Esophagus (tissue), 2 donors: ENCODE data around the gene EHBP1. TPM values are rescaled to one million over a fixed set of nuclear protein-coding genes. Genes with fewer than 3 reads are reported as not detected.
"Not testable (repeated sequence)": the region's sequence is repeated elsewhere in the genome, so short reads cannot be mapped to it uniquely, and the experiment has no call there.

ENCODE experiments used
- H3K27ac ChIP-seq, 2 donors: one replicate each; pipeline ENCODE4 v1.5.1; 2013; ENCODE audit warnings: low read depth in 2 of 2, mild to moderate bottlenecking in 2 of 2, inconsistent platforms in 1 of 2, low read length in 1 of 2, moderate library complexity in 1 of 2
- H3K27me3 ChIP-seq, 2 donors: one replicate each; pipeline ENCODE4 v1.6.1; 2013; ENCODE audit warnings: low read length in 2 of 2, control low read depth in 1 of 2, mild to moderate bottlenecking in 1 of 2; ENCODE audit not compliant: insufficient read depth in 2 of 2, control insufficient read depth in 1 of 2
- H3K36me3 ChIP-seq, 2 donors: one replicate each; pipeline ENCODE4 v1.6.1; 2013; ENCODE audit warnings: low read length in 1 of 2; ENCODE audit not compliant: control insufficient read depth in 2 of 2, insufficient read depth in 2 of 2
- H3K4me1 ChIP-seq, 2 donors: one replicate each; pipeline ENCODE4 v1.6.1; 2013; ENCODE audit warnings: low read length in 1 of 2; ENCODE audit not compliant: control insufficient read depth in 2 of 2, insufficient read depth in 2 of 2
- H3K4me3 ChIP-seq, 2 donors: one replicate each; pipeline ENCODE4 v1.5.1; 2013; ENCODE audit warnings: low read length in 2 of 2, mild to moderate bottlenecking in 2 of 2, low read depth in 1 of 2, moderate library complexity in 1 of 2
- H3K9me3 ChIP-seq, 2 donors: one replicate each; pipeline ENCODE4 v1.6.1; 2013; ENCODE audit warnings: mild to moderate bottlenecking in 2 of 2, low read depth in 1 of 2, low read length in 1 of 2, moderate library complexity in 1 of 2; ENCODE audit not compliant: control insufficient read depth in 2 of 2, insufficient read depth in 1 of 2
- WGBS, 2 donors: extraction: QIAGEN DNeasy Blood & Tissue Kit; methylation state at CpG; one replicate each; pipeline ENCODE4 v1.1.7; 2013; 5-methylcytosine and 5-hydroxymethylcytosine counted together
- polyA plus RNA-seq, 2 donors: library from polyadenylated mRNA; stranded (reverse); fragments of 200-250 nt; gene quantifications; one replicate each; pipeline ENCODE4 v1.2.3, GENCODE V29; 2013
- donor health status: healthy with polysubstance abuse.
- donor health status: Bipolar disorder and iron deficiency.

The EHBP1 gene
- polyA plus RNA-seq, 2 donors, result 14.1 to 28.9 TPM

DNA sequence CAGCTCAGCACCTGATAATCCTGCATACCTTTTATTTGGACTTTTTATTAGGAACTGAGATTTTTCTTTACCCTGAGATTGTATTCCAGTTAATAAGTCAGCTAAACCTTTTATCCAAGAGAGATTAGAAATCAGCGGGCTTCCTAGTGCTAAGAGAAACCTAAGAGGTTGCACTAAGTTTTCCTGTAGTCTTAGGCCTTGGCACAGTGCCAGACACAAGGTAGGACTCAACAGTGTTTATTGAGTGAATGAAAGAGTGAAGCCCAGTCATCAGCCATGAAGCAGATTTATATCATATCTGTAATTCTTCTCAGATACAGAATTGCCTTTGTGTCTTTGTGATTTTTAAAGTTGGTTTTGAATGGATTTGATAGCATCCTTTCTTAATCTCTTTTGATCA is 358.7 kb downstream of the EHBP1 start:
- Histone ChIP-seq H3K36me3 (no peaks in the 10 kb centered on the region), H3K27ac (no peak overlapping the region), H3K9me3 (peaks cover 0 to 5% of the 10 kb centered on the region in 2 donors), H3K4me3 (no peak overlapping the region), H3K27me3 (peaks cover 0 to 9% of the 10 kb centered on the region in 2 donors), H3K4me1 (peaks cover 2 to 3% of the 10 kb centered on the region in 2 donors)
- 51 to 54% methylated on average over 1 of the region's 1 CpG for WGBS, 2 donors

DNA sequence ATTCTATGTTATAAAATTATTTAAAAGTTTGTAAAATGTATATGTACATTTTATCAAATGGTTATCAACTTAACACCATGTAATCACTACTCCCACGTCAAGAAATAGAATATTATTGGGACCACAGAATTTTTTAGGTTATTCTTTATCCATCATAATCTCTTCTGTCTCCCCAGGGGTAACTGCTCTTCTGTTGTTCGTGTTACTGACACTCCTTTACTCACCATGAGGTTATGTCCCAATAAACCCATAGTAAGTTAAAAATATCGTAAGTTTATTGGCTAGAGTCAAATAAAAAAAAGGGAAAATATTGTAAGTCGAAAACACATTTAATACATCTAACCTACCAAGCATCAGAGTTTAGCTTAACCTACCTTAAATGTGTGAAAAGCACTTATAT is 359.1 kb downstream of the EHBP1 start:
- WGBS, 2 donors, result 72 to 74% methylated on average over 4 of the region's 4 CpGs
- peaks cover 0 to 4% of the 10 kb centered on the region in 2 donors for H3K27me3 ChIP-seq
- no peak overlapping the region for H3K4me3 ChIP-seq
- H3K9me3 ChIP-seq, result no peaks in the 10 kb centered on the region
- H3K4me1 ChIP-seq, result no peaks in the 10 kb centered on the region
- H3K27ac ChIP-seq, result no peak overlapping the region
- H3K36me3 ChIP-seq, result no peaks in the 10 kb centered on the region

DNA sequence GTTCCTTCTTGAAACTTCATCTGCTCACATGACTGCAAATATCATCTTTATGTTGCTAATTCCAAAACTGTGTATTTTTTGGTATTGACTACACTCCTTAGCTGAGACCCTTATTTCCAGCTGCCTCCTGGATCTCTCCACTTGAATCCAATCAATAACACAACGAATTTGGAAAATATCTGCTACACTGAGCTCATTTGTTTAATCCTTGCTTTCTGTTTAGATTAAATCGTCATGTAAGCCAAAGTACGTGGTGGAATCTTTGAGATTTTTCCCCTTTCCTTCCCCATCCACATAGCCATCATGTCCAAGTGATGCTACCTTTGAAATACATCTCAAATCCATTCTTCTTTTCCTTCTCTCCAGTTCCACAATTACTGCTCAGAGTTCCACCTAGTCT is 360.8 kb downstream of the EHBP1 start:
- no peaks in the 10 kb centered on the region for H3K9me3 ChIP-seq
- WGBS, 2 donors, result 54 to 57% methylated on average over 3 of the region's 3 CpGs
- H3K4me1 ChIP-seq, result no peaks in the 10 kb centered on the region
- H3K27ac ChIP-seq, result no peak overlapping the region
- no peak overlapping the region for H3K4me3 ChIP-seq
- H3K27me3 ChIP-seq, result peaks cover 0 to 2% of the 10 kb centered on the region in 2 donors
- no peaks in the 10 kb centered on the region for H3K36me3 ChIP-seq

DNA sequence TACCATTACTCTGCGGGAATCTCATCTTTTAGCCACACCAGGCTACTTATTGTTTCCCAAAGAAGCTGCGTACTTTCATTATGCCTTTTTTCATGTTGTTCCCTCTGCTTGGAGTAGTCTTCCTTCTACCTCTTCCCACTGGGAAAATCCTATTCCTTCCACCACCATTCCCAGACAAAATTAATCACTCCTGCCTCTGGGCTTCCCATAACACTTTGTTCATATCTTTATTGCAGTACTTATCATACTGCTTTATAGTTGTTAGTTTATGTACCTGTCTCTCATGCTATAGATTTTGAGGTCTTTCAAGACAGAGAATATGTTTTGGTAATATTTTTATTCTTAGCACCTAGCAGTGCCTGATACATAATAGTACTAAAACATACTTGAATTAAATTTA is 361.3 kb downstream of the EHBP1 start:
- no peak overlapping the region for H3K4me3 ChIP-seq
- WGBS, 2 donors, result 78 to 94% methylated on average over 2 of the region's 2 CpGs

DNA sequence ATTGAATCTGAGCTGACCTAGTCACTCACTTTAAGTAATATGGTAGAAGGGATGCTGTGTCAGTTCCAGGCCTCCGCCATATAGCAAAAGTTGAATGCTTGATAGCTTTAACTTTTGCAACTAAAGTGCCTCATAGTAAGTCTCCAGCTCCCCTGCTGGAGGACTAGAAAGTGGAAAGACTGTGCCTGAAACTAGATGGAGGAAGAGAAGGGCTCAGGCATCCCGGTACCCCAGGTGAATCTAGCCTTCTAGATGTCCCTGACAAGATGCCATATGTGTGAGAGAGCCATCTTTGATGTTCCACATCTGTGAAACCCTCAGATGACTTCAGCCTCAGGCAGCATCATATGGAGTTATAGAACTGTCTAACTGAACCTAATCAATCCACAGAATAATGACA is 366.2 kb downstream of the EHBP1 start:
- H3K36me3 ChIP-seq, result no peaks in the 10 kb centered on the region
- peaks cover 0 to 2% of the 10 kb centered on the region in 2 donors for H3K27me3 ChIP-seq
- no peak overlapping the region for H3K27ac ChIP-seq
- 81 to 85% methylated on average over 2 of the region's 2 CpGs for WGBS, 2 donors
- no peaks in the 10 kb centered on the region for H3K4me1 ChIP-seq
- no peaks in the 10 kb centered on the region for H3K9me3 ChIP-seq
- no peak overlapping the region for H3K4me3 ChIP-seq

More for the DNA sequence above, 361.3 kb downstream of the EHBP1 start:
- no peaks in the 10 kb centered on the region for H3K36me3 ChIP-seq
- H3K27ac ChIP-seq, result no peak overlapping the region
- H3K9me3 ChIP-seq, result no peaks in the 10 kb centered on the region
- H3K27me3 ChIP-seq, result peaks cover 0 to 2% of the 10 kb centered on the region in 2 donors
- H3K4me1 ChIP-seq, result no peaks in the 10 kb centered on the region

DNA sequence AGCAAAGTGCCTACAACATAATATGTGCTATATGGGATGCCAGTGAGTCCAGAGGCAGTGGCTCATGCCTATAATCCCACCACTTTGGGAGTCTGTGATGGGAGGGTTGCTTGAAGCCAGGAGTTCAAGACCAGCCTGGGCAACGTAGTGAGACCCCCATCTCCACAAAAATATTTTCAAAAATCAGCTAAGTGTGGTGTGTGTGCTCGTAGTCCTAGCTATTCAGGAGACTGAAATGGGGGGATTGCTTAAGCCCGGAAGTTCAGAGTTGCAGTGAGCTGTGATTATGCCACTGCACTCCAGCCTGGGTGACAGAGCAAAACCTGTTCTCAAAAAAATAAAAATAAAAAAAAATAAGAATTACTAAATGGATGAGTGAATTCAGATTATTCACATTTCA is 368.5 kb downstream of the EHBP1 start:
- H3K27me3 ChIP-seq, result no peaks in the 10 kb centered on the region
- 75 to 89% methylated on average over 3 of the region's 3 CpGs for WGBS, 2 donors
- H3K36me3 ChIP-seq, result no peaks in the 10 kb centered on the region
- no peaks in the 10 kb centered on the region for H3K9me3 ChIP-seq
- H3K27ac ChIP-seq, result no peak overlapping the region
- H3K4me3 ChIP-seq, result no peak overlapping the region
- H3K4me1 ChIP-seq, result no peaks in the 10 kb centered on the region

DNA sequence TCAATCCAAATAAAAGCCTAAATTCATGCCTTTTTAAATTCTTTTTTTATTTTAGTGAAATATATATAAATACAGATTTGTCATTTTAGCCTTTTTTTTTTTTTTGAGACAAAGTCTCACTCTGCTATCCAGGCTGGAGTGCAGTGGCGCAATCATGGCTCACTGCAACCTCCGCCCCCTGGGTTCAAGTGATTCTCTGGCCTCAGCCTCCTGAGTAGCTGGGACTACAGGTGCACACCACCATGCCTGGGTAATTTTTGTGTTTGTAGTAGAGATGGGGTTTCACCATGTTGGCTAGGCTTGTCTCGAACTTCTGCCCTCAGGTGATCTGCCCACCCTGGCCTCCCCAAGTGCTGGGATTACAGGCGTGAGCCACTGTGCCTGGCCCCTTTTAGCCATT is 368.9 kb downstream of the EHBP1 start:
- H3K36me3 ChIP-seq, H3K27me3 ChIP-seq, H3K4me1 ChIP-seq, H3K9me3 ChIP-seq, H3K27ac ChIP-seq, H3K4me3 ChIP-seq: not testable (repeated sequence)
- 84 to 89% methylated on average over 4 of the region's 4 CpGs for WGBS, 2 donors

DNA sequence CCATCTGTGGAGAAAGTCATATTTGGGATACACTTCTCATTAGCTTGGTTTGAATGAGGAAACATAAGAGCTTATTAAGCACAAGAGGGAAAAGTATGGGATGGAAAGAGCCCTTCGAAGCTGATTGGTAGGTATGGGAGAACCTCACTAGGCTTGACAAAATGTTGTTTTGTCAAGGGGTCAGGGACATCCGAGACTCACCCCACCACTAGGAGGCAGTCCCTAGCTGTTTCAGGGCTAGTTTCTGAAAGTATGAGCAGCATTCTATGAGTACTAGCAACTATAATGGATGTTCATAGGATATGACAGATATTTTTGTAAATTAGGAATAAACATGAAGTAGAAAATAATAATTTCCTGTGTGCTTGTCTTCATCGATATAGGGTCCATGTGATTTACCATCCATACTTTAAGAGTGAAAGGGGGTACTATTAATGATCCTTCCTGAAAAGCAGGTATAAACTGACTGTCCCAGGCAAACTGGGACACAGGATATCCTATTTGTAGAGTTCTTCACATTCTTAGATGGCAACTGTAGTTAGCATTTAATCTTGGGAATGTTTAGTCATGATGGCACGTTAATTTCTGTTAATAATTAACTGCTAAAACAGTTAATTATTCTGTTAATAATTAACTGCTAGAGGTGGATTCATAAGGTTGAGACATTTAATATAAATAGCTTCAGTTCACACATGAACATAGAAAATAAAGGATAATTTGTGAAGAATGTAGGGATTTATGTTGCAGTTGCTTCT is 373.5 kb downstream of the EHBP1 start:
- Histone ChIP-seq H3K36me3 (no peaks in the 10 kb centered on the region), H3K4me1 (no peaks in the 10 kb centered on the region), H3K27me3 (no peaks in the 10 kb centered on the region), H3K27ac (no peak overlapping the region), H3K4me3 (no peak overlapping the region), H3K9me3 (no peaks in the 10 kb centered on the region)
- WGBS, 2 donors, result 64 to 68% methylated on average over 4 of the region's 4 CpGs

DNA sequence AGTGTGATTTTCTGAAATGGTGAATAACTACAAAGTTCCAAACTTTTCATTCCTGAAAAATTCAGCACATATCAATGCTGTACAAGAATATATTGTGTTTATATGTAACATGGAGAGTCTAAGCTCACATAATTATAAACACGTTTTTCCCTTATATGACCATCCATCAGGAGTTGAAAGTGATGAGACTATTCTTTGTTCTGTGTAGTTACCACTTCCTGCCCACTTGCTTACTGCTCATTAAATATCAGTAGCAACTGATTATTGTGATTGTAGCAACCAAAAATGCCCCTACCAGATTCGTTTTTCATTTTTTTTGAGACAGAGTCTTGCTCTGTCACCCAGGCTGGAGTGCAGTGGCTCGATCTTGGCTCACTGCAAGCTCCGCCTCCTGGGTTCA is 375.9 kb downstream of the EHBP1 start:
- no peaks in the 10 kb centered on the region for H3K36me3 ChIP-seq
- no peaks in the 10 kb centered on the region for H3K27me3 ChIP-seq
- WGBS, 2 donors, result 72 to 74% methylated on average over 4 of the region's 4 CpGs
- H3K4me3 ChIP-seq, result no peak overlapping the region
- no peaks in the 10 kb centered on the region for H3K9me3 ChIP-seq
- H3K27ac ChIP-seq, result no peak overlapping the region
- H3K4me1 ChIP-seq, result no peaks in the 10 kb centered on the region

DNA sequence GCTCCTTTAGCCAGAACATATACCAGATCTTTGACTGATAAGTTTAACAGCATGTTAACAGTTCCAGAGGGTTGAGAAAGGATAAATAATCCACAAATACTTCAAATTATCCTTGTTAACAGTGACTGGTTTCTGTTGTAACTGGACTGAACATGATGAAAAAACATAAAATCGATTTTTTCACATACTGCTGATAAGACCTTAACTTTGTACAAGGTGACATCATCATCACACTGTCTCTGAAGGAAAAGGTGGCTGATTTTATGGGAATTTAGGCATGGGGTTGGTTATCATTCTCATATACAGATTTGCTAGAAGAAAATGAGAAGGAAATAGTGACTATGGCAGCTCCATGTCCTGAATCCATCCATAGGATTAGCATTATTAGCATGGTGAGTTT is 381.2 kb downstream of the EHBP1 start:
- no peaks in the 10 kb centered on the region for H3K9me3 ChIP-seq

More for the DNA sequence above, 381.2 kb downstream of the EHBP1 start:
- Histone ChIP-seq H3K4me1 (no peaks in the 10 kb centered on the region), H3K27ac (no peak overlapping the region), H3K4me3 (no peak overlapping the region), H3K36me3 (no peaks in the 10 kb centered on the region), H3K27me3 (no peaks in the 10 kb centered on the region)
- WGBS, 2 donors, result 50 to 62% methylated on average over 1 of the region's 1 CpG
